Stromal cell of bone marrow (primary cell): Measurements from ENCODE around the gene CDK5RAP3.
"Not testable (repeated sequence)": the region's sequence is repeated elsewhere in the genome, so short reads cannot be mapped to it uniquely, and the experiment has no call there.

Source experiments
- DNase-seq: peaks from one replicate; pipeline ENCODE4 v3.0.0-alpha.2; 2012; ENCODE audit warnings: low read depth

The CDK5RAP3 gene

DNA sequence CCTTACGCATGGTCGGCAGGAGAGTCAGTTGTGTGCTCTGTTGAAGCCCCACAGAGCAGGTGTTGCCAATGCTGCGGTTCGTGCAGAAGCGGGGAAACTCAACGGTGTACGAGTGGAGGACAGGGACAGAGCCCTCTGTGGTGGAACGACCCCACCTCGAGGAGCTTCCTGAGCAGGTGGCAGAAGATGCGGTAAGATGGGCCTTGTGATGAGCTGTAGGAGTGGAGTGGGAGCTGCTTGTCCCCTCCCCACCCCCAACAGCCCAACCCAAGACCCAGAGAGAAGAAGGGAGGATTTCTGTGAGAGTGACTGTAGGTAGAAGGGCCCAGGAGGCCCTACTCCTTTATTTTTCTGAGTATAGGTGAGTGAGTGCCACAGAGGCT, 4.9 kb downstream of the CDK5RAP3 start:
- DNase-seq: no peak

- no peak for DNase-seq
Observed at GRCh38 chr17:47978324-47978723, 7.4 kb downstream of the CDK5RAP3 start.

GRCh38 chr17:47980541-47980940, 9.6 kb downstream of the CDK5RAP3 start:
- DNase-seq: no peak

- DNase-seq: no peak
Observed at GRCh38 chr17:47981462-47981861, 10.5 kb downstream of the CDK5RAP3 start.

DNA sequence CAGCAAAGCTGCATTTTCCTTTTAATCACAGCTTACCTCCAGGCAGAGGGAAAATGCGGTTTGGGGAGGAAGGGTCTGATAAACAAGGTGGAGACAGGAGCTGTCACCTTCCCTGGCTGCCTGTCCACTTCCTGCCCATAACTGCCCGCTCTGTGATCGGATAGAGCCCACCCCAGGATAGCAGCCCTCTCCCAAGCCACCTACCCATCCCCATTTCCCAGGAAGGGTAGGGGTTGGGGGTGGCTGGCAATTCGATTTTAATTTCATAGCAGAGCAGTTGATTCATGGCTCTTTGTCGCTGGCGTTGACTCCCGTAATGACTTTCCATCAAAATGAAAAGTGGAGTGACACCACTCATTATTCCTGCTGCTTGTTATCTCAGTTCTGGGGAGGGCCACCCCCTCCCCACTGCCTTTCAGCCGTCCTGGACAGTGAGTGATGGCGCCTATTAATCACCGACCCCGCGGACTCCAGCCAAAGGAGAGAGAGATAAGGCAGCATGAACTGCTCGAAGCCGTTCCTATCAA, 11.2 kb downstream of the CDK5RAP3 start:
- DNase-seq: no peak

GRCh38 chr17:47982645-47983390, 11.9 kb downstream of the CDK5RAP3 start:
- no peak for DNase-seq

DNA sequence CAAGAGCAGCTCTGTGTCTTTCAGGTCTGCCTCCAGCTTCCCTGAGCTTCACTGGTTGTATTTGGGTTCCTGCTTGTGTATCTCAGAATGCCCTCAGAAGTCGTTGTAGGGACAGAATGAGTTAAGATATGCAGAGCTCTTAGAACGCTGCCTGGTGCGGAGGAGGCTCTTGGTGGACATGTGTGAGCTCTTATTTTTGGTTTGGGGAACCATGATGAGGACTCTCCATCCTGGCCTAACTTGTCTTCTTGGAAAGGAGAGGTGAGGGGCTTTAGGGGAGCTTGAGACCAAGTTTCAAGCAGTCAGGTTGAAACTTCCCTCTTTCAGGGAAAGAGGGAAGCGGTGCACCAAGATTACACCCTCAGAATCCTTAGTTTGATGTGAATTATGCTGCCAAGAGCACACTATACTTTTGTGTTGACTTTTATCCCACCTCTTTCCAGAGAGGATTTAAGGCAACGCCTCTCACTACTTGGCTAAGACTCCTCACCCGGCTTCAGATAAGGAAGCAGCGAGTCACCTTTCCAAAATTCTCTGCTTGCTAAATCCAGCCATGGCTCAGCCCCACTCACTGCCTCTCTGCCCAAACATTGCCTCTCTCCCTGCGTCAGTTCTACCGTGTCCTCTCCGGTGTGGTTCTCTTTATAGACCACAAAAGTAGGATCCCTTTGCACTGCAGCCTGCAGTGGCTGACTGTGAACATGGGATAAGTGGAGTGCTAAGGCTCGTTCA, 12.7 kb downstream of the CDK5RAP3 start:
- no peak for DNase-seq

GRCh38 chr17:47986520-47986919, 15.6 kb downstream of the CDK5RAP3 start:
- no peak for DNase-seq

- no peak for DNase-seq
Observed at GRCh38 chr17:47987240-47987835, 16.4 kb downstream of the CDK5RAP3 start.

DNA sequence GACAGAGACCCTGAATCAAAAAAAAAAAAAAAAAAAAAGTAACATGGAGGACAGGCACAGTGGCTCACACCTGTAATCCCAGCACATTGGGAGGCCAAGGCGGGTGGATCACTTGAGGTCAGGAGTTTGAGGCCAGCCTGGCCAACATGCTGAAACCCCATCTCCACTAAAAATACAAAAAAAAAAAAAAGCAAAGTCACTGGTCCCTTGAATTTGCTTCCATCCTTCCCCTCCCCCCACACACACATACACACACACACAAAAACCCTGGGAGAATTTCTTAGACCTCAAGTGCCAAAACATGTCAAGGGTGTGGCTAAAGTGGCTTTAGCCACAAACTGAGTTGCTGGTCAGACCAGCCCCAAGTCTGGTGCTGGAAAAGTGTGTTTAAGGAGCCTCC, 17.5 kb downstream of the CDK5RAP3 start:
- not testable (repeated sequence) for DNase-seq

DNA sequence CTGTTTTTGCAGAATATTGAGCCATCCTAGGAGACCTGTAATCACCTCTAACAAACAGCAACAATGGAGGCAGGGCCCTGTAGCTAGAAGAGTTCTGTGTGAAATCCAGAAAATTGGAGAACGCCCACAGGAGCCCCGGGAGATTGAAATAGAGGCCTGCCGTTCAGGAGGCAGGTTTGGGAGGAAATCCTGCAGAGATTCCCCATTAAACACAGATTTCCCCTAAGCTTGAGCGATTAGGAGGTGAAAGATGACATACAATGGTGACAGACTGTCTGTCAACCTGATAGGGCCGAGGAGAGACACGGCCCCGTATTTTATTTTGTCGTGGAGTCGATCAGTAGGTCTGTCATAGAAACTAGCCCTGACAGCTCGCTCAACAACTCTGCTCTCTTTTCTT, 18.2 kb downstream of the CDK5RAP3 start:
- no peak for DNase-seq

DNA sequence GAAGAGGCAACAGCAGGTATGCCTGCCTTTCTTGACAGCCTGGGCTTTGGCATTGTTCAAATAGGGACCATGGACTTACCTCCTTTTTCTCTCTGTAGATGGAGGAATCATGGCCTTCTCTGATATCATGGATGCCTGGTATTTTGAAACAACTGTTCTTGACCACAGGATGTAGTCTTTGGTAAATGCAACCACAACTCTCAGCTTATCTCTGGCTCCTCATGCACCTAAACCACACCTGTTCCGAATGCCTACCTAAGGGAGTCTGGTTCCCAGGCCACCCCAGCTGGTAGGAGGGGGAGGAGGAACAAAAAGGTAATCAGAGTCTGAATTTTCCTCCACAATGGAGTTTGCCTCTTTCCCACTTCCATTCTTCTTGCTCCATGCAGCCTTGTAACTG, 18.8 kb downstream of the CDK5RAP3 start:
- DNase-seq: no peak

GRCh38 chr17:47990962-47991731, 20.2 kb downstream of the CDK5RAP3 start:
- no peak for DNase-seq

GRCh38 chr17:47992216-47992615, 21.3 kb downstream of the CDK5RAP3 start:
- no peak for DNase-seq

- no peak for DNase-seq
Observed at GRCh38 chr17:47993031-47993564, 22.2 kb downstream of the CDK5RAP3 start.

GRCh38 chr17:47993964-47994363, 23.1 kb downstream of the CDK5RAP3 start:
- no peak for DNase-seq

DNA sequence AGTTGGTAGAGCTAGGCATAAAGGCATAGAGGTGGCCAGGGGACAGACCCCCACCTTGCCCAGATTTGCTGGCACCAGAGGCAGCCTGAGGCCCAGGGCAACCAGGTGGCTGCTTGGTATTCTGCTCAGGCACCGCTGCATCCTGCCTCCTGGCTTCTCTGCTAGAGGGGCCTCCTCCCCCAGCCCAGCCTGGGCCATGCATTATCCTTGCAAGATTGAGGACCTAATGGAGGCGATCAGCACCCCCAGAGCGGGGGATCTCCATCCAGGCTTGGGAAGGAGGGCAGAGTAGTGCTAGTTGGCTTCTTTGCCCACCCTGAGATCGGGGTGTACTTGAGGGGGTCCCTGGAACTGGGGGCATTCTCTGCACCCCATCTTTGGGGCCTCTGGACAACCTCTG, 23.8 kb downstream of the CDK5RAP3 start:
- DNase-seq: no peak

DNA sequence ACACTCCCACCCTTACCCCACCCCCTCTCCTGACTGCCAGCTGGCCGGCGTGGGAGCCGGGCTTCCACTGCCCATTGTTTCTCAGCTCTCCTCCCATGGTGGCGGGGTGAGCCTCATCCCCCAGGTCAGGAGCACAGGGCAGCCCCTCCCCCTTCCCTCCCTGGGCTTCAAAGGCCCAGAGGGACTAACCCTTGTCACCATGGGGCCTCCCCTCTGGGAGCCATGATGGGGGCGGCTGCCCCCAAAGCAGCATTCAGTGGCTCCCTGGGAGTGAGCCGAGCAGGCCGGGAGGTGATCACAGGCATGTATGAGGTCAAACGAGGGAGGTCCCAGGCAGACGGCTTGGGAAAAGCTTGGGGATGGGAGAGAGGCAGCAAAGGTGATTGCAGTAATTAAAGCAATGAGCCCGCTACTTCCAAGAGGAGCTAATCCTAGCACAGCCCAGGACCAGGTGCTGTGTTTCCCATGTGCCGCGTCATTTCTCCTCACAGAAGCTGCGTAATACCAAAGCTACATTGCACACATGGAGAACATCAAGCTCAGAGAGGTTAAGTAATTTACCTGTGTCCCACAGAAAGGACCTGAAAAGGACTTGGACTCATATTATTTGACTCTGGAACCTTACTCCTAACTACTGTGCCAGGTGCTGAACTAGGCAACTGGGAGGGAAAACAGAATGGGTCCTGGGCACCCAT, 24.5 kb downstream of the CDK5RAP3 start:
- no peak for DNase-seq

GRCh38 chr17:47996201-47996600, 25.3 kb downstream of the CDK5RAP3 start:
- no peak for DNase-seq

DNA sequence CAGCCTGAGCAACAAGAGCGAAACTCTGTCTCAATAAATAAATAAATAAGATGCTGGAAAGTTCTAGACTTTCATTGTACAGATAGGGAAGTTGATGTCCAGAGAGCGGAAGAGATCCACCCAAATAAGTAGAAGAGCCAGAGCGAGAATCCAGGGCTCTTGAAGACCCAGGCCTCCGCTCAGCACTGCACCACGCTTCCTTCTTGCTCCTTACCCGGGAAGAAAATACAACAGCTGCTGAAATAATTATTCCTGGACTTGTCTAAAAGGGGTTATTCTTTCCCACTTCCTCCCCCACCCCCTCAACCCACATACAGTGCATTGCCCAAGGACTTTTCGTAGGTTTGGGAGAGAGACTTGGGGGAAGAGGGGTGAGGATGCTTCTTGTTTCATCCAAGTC, 26.7 kb downstream of the CDK5RAP3 start:
- DNase-seq: no peak

- no peak for DNase-seq
Observed at GRCh38 chr17:47998044-47998443, 27.1 kb downstream of the CDK5RAP3 start.
